Keratinocyte (primary cell): ENCODE results near the gene OTOL1. TPM values are rescaled to one million over a fixed set of nuclear protein-coding genes. Genes with fewer than 3 reads are reported as not detected.

Source experiments
- DNase-seq: peaks from one replicate; pipeline ENCODE4 v3.0.0-alpha.2; 2011; ENCODE audit warnings: low read depth, missing footprints, low spot score
- FAIRE-seq: peaks from 2 replicates; lab custom pipeline; 2011; peaks lifted over from hg19 to GRCh38; lab: Jason Lieb, UNC
- H2AFZ ChIP-seq: 2 replicates; pipeline ENCODE4 v1.6.0; 2012; ENCODE audit warnings: low read length, control low read depth, inconsistent platforms; ENCODE audit not compliant: control insufficient read depth
- H3K27ac ChIP-seq: 2 replicates; pipeline ENCODE4 v1.5.1; 2011; ENCODE audit warnings: low read length; ENCODE audit not compliant: control insufficient read depth, insufficient read depth
- H3K27me3 ChIP-seq: 3 replicates; pipeline ENCODE4 v1.6.0; 2011; ENCODE audit warnings: low read length; ENCODE audit not compliant: control insufficient read depth, insufficient read depth; ENCODE audit errors: extremely low read depth
- H3K36me3 ChIP-seq, 2 experiments: 2 replicates in 1 of 2; 3 replicates in 1 of 2; pipeline ENCODE4 v1.5.1; 2011; ENCODE audit warnings: low read length in 2 of 2, mild to moderate bottlenecking in 1 of 2; ENCODE audit not compliant: control insufficient read depth in 2 of 2, insufficient read depth in 2 of 2; ENCODE audit errors: extremely low read depth in 1 of 2
- H3K4me1 ChIP-seq: 3 replicates; pipeline ENCODE4 v1.5.1; 2011; ENCODE audit warnings: low read length; ENCODE audit not compliant: control insufficient read depth, insufficient read depth; ENCODE audit errors: extremely low read depth
- H3K4me2 ChIP-seq: 3 replicates; pipeline ENCODE4 v1.6.0; 2011; ENCODE audit warnings: low read depth, low read length; ENCODE audit not compliant: control insufficient read depth, insufficient read depth; ENCODE audit errors: extremely low read depth
- H3K4me3 ChIP-seq, 3 experiments: fragments of 200-600 bp in 1 of 3; sonication (generic) in 1 of 3; 2 replicates in 2 of 3; 3 replicates in 1 of 3; pipeline ENCODE4 v1.5.1; 2011 to 2016; ENCODE audit warnings: low read length in 3 of 3, mild to moderate bottlenecking in 3 of 3, control low read depth in 2 of 3, inconsistent platforms in 1 of 3, low read depth in 1 of 3, mixed read lengths in 1 of 3, mixed run types in 1 of 3, moderate library complexity in 1 of 3; ENCODE audit not compliant: control insufficient read depth in 2 of 3, insufficient read depth in 2 of 3; ENCODE audit errors: extremely low read depth in 1 of 3
- H3K79me2 ChIP-seq: 2 replicates; pipeline ENCODE4 v1.6.0; 2012; ENCODE audit warnings: low read length; ENCODE audit not compliant: control insufficient read depth, insufficient read depth
- H3K9ac ChIP-seq: 3 replicates; pipeline ENCODE4 v1.6.0; 2011; ENCODE audit warnings: low read length; ENCODE audit not compliant: control insufficient read depth, insufficient read depth; ENCODE audit errors: extremely low read depth
- H3K9me1 ChIP-seq: 3 replicates; pipeline ENCODE4 v1.6.0; 2011; ENCODE audit warnings: low read length; ENCODE audit not compliant: control insufficient read depth, insufficient read depth; ENCODE audit errors: extremely low read depth
- H3K9me3 ChIP-seq: 2 replicates; pipeline ENCODE4 v1.5.1; 2012; ENCODE audit warnings: low read depth, low read length; ENCODE audit not compliant: control insufficient read depth
- H4K20me1 ChIP-seq: 3 replicates; pipeline ENCODE4 v1.6.0; 2011; ENCODE audit warnings: low read length; ENCODE audit not compliant: control insufficient read depth, insufficient read depth; ENCODE audit errors: extremely low read depth
- EZH2 ChIP-seq: IDR thresholded peaks from one replicate; pipeline ENCODE4 v1.6.1; 2012; ENCODE audit warnings: inconsistent platforms, mild to moderate bottlenecking, low read length, moderate library complexity
- dilution Hi-C: fragments of 300-500 bp; cut with MboI; formaldehyde crosslinking; loops from one replicate; pipeline ENCODE4 v1.7.0; 2020; ENCODE audit warnings: low sequenced_read_pairs; ENCODE audit not compliant: extremely low pct_ligation_motif_present
- polyA plus RNA-seq, 5 experiments: library from polyadenylated mRNA; depleted of rRNA in 3 of 5; stranded (reverse) in 3 of 5; stranded (forward) in 1 of 5; unstranded in 1 of 5; fragments of >200 nt; gene quantifications; 1 replicate in 1 of 5; 2 replicates in 3 of 5; 3 replicates in 1 of 5; pipeline versions ENCODE4 v1.2.1 to v1.2.3, GENCODE V29; 2011 to 2012; ENCODE audit warnings: missing spikeins in 2 of 5, low read depth in 1 of 5, low replicate concordance in 1 of 5
- TF ChIP-seq, protein P1 (sequence below), 3 experiments: IDR thresholded peaks in 1 of 3; conservative IDR thresholded peaks in 1 of 3; optimal IDR thresholded peaks in 1 of 3; 2 replicates in 2 of 3; 3 replicates in 1 of 3; pipeline versions ENCODE3 to v1.5.1; 2011; ENCODE audit warnings: low read length in 3 of 3, mild to moderate bottlenecking in 3 of 3, moderate library complexity in 2 of 3, control low read depth in 1 of 3, inconsistent platforms in 1 of 3; ENCODE audit not compliant: insufficient read depth in 2 of 3; ENCODE audit errors: extremely low read depth in 1 of 3

The OTOL1 gene
- polyA plus RNA-seq, 1 donor (not counting 4 experiments of a cell fraction or from before 2014, with no cell fraction given) = not detected

DNA sequence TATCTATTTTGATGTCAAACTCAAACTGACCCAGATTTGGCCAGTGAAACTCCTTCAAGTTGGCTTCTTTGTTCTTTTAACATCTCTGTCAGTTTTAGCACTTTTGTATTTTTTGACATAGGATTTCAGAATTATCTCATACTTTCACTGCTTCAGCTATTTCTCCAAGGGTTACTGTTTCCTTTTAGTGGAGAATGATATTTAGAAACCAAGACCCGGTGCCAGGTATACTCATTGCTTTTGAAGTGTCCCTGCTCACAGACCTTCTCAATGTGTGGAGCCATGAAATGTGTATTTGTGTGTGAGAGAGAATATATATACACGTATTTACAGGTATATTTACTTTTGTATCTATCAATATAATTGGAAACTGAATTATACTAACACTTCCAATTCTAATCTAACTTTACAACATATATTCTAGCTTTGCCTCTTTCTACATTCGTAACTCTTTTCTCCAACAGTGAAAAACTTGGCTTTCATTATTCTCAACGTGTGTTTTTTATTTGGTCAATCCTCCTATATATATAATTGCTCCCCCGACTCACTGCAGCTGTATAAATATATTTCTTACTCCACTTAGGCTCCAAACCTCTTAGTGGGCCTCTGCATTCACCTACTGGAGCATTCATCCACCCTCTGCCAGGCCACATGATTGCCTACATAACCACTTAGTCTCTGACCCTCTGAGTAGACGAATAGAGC lies 54.0 kb downstream of the OTOL1 start:
- H3K27ac ChIP-seq = no peak overlapping the region
- no peaks in the 10 kb centered on the region for H3K9me3 ChIP-seq
- no peak overlapping the region for H3K4me3 ChIP-seq
- no peak for TF ChIP-seq EZH2
- TF ChIP-seq, protein P1, sequence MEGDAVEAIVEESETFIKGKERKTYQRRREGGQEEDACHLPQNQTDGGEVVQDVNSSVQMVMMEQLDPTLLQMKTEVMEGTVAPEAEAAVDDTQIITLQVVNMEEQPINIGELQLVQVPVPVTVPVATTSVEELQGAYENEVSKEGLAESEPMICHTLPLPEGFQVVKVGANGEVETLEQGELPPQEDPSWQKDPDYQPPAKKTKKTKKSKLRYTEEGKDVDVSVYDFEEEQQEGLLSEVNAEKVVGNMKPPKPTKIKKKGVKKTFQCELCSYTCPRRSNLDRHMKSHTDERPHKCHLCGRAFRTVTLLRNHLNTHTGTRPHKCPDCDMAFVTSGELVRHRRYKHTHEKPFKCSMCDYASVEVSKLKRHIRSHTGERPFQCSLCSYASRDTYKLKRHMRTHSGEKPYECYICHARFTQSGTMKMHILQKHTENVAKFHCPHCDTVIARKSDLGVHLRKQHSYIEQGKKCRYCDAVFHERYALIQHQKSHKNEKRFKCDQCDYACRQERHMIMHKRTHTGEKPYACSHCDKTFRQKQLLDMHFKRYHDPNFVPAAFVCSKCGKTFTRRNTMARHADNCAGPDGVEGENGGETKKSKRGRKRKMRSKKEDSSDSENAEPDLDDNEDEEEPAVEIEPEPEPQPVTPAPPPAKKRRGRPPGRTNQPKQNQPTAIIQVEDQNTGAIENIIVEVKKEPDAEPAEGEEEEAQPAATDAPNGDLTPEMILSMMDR (optimal IDR thresholded peaks at IDR 0.05 in 1 of 3, IDR thresholded peaks at IDR 0.05 in 1 of 3, conservative IDR thresholded peaks at IDR 0.05 in 1 of 3; ENCODE audit: extremely low read depth in 1 of 3, insufficient read depth in 2 of 3, low read length in 3 of 3) = no peak
- no peak overlapping the region for H3K9ac ChIP-seq
- no peaks in the 10 kb centered on the region for H3K9me1 ChIP-seq
- no peaks in the 10 kb centered on the region for H3K79me2 ChIP-seq
- H3K4me1 ChIP-seq = no peaks in the 10 kb centered on the region
- FAIRE-seq (no peak), DNase-seq (no peak)
- no peaks in the 10 kb centered on the region for H3K27me3 ChIP-seq
- no peaks in the 10 kb centered on the region for H4K20me1 ChIP-seq
- dilution Hi-C loops = no loop called here
- no peaks in the 10 kb centered on the region for H3K36me3 ChIP-seq
- H3K4me2 ChIP-seq = no peak overlapping the region
- no peak overlapping the region for H2AFZ ChIP-seq

DNA sequence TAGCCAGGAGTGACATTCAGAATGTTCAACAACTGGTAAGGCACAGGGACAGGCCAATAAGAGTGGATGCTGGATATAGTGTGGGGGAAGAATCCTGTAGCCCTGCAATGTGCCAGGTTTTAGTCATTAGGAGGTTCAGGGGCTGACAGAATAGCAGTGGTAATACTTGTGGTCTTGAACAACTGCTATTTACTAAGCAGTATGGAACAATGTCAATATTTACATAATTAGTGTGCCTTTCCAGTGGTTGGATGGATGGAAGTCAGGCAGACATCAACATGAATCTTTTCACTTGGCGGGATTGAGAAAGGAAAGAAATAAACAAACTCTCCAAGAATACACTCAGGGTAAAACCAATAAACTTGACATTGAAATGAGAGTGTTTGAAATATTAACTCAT lies 55.1 kb downstream of the OTOL1 start:
- Histone ChIP-seq H3K9me3 (no peaks in the 10 kb centered on the region), H3K36me3 (no peaks in the 10 kb centered on the region), H3K4me2 (no peak overlapping the region), H3K4me1 (no peaks in the 10 kb centered on the region), H3K9me1 (no peaks in the 10 kb centered on the region), H3K9ac (no peak overlapping the region), H3K27me3 (no peaks in the 10 kb centered on the region), H3K79me2 (no peaks in the 10 kb centered on the region), H2AFZ (no peak overlapping the region), H3K27ac (no peak overlapping the region), H4K20me1 (no peaks in the 10 kb centered on the region), H3K4me3 (no peak overlapping the region)
- TF ChIP-seq, protein P1 (optimal IDR thresholded peaks at IDR 0.05 in 1 of 3, IDR thresholded peaks at IDR 0.05 in 1 of 3, conservative IDR thresholded peaks at IDR 0.05 in 1 of 3; ENCODE audit: extremely low read depth in 1 of 3, insufficient read depth in 2 of 3, low read length in 3 of 3) = no peak
- no peak for TF ChIP-seq EZH2
- DNase-seq = no peak
- FAIRE-seq = no peak
- dilution Hi-C loops = no loop called here
